Upper lobe of left lung (tissue), 4 donors: Measurements from ENCODE around the gene HSD11B1L.

ENCODE experiments used
- POLR2A ChIP-seq, 4 donors: fragments of 450-650 bp; IDR thresholded peaks; one replicate each; pipeline ENCODE4 v1.5.1; 2016 to 2017; ENCODE audit warnings: antibody characterized with exemption in 4 of 4, mild to moderate bottlenecking in 2 of 4
- TF ChIP-seq, protein P1 (sequence below), 6 experiments: fragments of 450-650 bp in 4 of 6; fragments of 200-600 bp in 2 of 6; sonication (generic) in 2 of 6; IDR thresholded peaks; one replicate each; pipeline ENCODE4 v1.5.1; 2016 to 2019; ENCODE audit warnings: antibody characterized with exemption in 6 of 6

DNA sequence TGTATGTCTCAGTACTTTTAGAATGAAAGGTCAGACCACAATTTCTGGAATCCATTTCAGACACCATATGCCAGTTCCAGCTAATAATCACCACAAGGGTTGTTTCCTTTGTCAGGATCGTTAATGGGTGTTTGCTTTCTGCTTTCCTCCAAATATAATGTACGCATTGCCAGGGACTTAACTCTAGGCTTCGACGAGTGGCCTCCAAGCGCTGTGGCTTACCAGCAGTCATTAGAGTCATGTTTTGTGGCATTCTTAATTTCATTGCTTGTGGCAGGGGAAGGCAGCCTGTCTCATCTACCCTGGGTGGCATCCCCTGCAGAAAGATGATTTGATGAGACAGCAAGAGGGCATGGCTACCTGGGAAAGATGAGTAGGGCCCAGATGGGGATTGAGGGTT is 35.4 kb upstream of the HSD11B1L start:
- TF ChIP-seq, protein P1, sequence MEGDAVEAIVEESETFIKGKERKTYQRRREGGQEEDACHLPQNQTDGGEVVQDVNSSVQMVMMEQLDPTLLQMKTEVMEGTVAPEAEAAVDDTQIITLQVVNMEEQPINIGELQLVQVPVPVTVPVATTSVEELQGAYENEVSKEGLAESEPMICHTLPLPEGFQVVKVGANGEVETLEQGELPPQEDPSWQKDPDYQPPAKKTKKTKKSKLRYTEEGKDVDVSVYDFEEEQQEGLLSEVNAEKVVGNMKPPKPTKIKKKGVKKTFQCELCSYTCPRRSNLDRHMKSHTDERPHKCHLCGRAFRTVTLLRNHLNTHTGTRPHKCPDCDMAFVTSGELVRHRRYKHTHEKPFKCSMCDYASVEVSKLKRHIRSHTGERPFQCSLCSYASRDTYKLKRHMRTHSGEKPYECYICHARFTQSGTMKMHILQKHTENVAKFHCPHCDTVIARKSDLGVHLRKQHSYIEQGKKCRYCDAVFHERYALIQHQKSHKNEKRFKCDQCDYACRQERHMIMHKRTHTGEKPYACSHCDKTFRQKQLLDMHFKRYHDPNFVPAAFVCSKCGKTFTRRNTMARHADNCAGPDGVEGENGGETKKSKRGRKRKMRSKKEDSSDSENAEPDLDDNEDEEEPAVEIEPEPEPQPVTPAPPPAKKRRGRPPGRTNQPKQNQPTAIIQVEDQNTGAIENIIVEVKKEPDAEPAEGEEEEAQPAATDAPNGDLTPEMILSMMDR (IDR thresholded peaks at IDR 0.05): no peak
- TF ChIP-seq POLR2A (IDR thresholded peaks at IDR 0.05): no peak
